CD14-positive monocyte (primary cell): ENCODE data around the gene TADA2A. TPM values are rescaled to one million over a fixed set of nuclear protein-coding genes. Genes with fewer than 3 reads are reported as not detected.

Experiments used
- DNase-seq, 3 donors: peaks; one replicate each; pipeline ENCODE4 v3.0.0-alpha.2; 2011 to 2022
- H2AFZ ChIP-seq: 2 replicates; pipeline ENCODE4 v1.6.0; 2012; ENCODE audit warnings: mild to moderate bottlenecking, low read depth, low read length, inconsistent platforms; ENCODE audit not compliant: insufficient read depth, poor library complexity, severe bottlenecking
- H3K27ac ChIP-seq, 2 donors: 1 replicate in 1 of 2; 2 replicates in 1 of 2; pipeline ENCODE4 v1.5.1; 2012 to 2013; ENCODE audit warnings: low read length in 2 of 2, control low read depth in 1 of 2, inconsistent platforms in 1 of 2, low read depth in 1 of 2, mild to moderate bottlenecking in 1 of 2
- H3K27me3 ChIP-seq, 2 donors: one replicate each; pipeline versions ENCODE4 v1.6.0 to v1.6.1; 2011 to 2013; ENCODE audit warnings: low read length in 2 of 2; ENCODE audit not compliant: control insufficient read depth in 2 of 2, insufficient read depth in 2 of 2
- H3K36me3 ChIP-seq, 2 donors: replicated peaks in 1 of 2; 1 replicate in 1 of 2; 2 replicates in 1 of 2; pipeline versions ENCODE4 v1.5.1 to v1.6.1; 2012 to 2013; ENCODE audit warnings: low read length in 2 of 2, control low read depth in 1 of 2, inconsistent platforms in 1 of 2, mild to moderate bottlenecking in 1 of 2; ENCODE audit not compliant: insufficient read depth in 2 of 2, control insufficient read depth in 1 of 2
- H3K4me1 ChIP-seq, 2 donors: 1 replicate in 1 of 2; 2 replicates in 1 of 2; pipeline versions ENCODE4 v1.5.1 to v1.6.1; 2012 to 2013; ENCODE audit warnings: low read length in 2 of 2, control low read depth in 1 of 2, inconsistent platforms in 1 of 2, mild to moderate bottlenecking in 1 of 2, moderate library complexity in 1 of 2; ENCODE audit not compliant: insufficient read depth in 2 of 2, control insufficient read depth in 1 of 2
- H3K4me2 ChIP-seq: replicated peaks from 2 replicates; pipeline ENCODE3; 2012; ENCODE audit warnings: low read length, moderate library complexity, mild to moderate bottlenecking; ENCODE audit not compliant: poor library complexity, severe bottlenecking; ENCODE audit errors: extremely low read depth
- H3K4me3 ChIP-seq, 3 experiments: fragments of 200-600 bp in 1 of 3; sonication (generic) in 1 of 3; replicated peaks in 1 of 3; 1 replicate in 2 of 3; 2 replicates in 1 of 3; pipeline ENCODE4 v1.5.1; 2011 to 2013; ENCODE audit warnings: low read length in 3 of 3, mild to moderate bottlenecking in 3 of 3, control low read depth in 2 of 3, low read depth in 2 of 3, inconsistent platforms in 1 of 3, moderate library complexity in 1 of 3
- H3K79me2 ChIP-seq: 2 replicates; pipeline ENCODE4 v1.6.0; 2012; ENCODE audit warnings: mild to moderate bottlenecking, control low read depth, inconsistent platforms, low read length, moderate library complexity; ENCODE audit not compliant: insufficient read depth
- H3K9ac ChIP-seq: 2 replicates; pipeline ENCODE4 v1.6.0; 2017; ENCODE audit warnings: low read length, mild to moderate bottlenecking; ENCODE audit not compliant: insufficient read depth, poor library complexity, severe bottlenecking
- H3K9me3 ChIP-seq, 2 donors: replicated peaks in 1 of 2; 1 replicate in 1 of 2; 2 replicates in 1 of 2; pipeline versions ENCODE4 v1.5.1 to v1.6.1; 2012 to 2013; ENCODE audit warnings: low read length in 2 of 2, control low read depth in 1 of 2; ENCODE audit not compliant: control insufficient read depth in 1 of 2, insufficient read depth in 1 of 2
- H4K20me1 ChIP-seq: 2 replicates; pipeline ENCODE4 v1.6.0; 2012; ENCODE audit warnings: mild to moderate bottlenecking, low read length, control low read depth, moderate library complexity; ENCODE audit not compliant: insufficient read depth
- H3K27ac Mint-ChIP-seq, 7 donors: one replicate each; pipeline ENCODE4 v1.8.0; 2020; ENCODE audit warnings: mild to moderate bottlenecking in 7 of 7, mixed read lengths in 7 of 7, moderate library complexity in 6 of 7, inconsistent platforms in 2 of 7
- H3K27me3 Mint-ChIP-seq, 3 donors: one replicate each; pipeline ENCODE4 v1.8.0; 2021 to 2022; ENCODE audit warnings: low read depth in 3 of 3, mild to moderate bottlenecking in 3 of 3, mixed read lengths in 3 of 3, moderate library complexity in 3 of 3, inconsistent platforms in 1 of 3
- H3K36me3 Mint-ChIP-seq, 2 donors: one replicate each; pipeline ENCODE4 v1.8.0; 2020; ENCODE audit warnings: mixed read lengths in 2 of 2, inconsistent platforms in 1 of 2, mild to moderate bottlenecking in 1 of 2
- H3K4me1 Mint-ChIP-seq: one replicate; pipeline ENCODE4 v1.8.0; 2020; ENCODE audit warnings: mild to moderate bottlenecking, mixed read lengths
- H3K4me3 Mint-ChIP-seq, 2 donors: one replicate each; pipeline ENCODE4 v1.8.0; 2020; ENCODE audit warnings: mild to moderate bottlenecking in 2 of 2, mixed read lengths in 2 of 2, moderate library complexity in 1 of 2
- H3K9me3 Mint-ChIP-seq, 7 donors: one replicate each; pipeline ENCODE4 v1.8.0; 2020 to 2022; ENCODE audit warnings: mixed read lengths in 7 of 7, mild to moderate bottlenecking in 6 of 7, moderate library complexity in 6 of 7, inconsistent platforms in 2 of 7
- WGBS: methylation state at CpG from one replicate; pipeline ENCODE4 v1.1.5; 2013; ENCODE audit warnings: missing lambda C conversion rate; ENCODE audit not compliant: insufficient coverage; 5-methylcytosine and 5-hydroxymethylcytosine counted together
- intact Hi-C, 2 donors: fragments of 100-400 bp; cut with micrococcal nuclease; formaldehyde crosslinking; loops; one replicate each; pipeline versions ENCODE4 v1.15.0 to v1.15.1; 2023
- polyA plus RNA-seq, 3 donors: library from polyadenylated mRNA; depleted of rRNA in 1 of 3; unstranded in 2 of 3; stranded (reverse) in 1 of 3; fragments of 300-500 nt in 2 of 3; fragments of >200 nt in 1 of 3; fragmentation: Illumina TruSeq in 2 of 3; gene quantifications; 1 replicate in 2 of 3; 2 replicates in 1 of 3; pipeline ENCODE4 v1.2.3, GENCODE V29; 2012 to 2021
- TF ChIP-seq, protein P1 (sequence below): fragments of 200-600 bp; IDR thresholded peaks from one replicate; pipeline ENCODE4 v1.8.0; 2022; ENCODE audit warnings: antibody characterized with exemption, mild to moderate bottlenecking

Gene TADA2A
- polyA plus RNA-seq, 3 donors, result 2.9 to 8.2 (median 4.3) TPM

- H3K4me1 Mint-ChIP-seq, result peaks cover 1% of the 10 kb centered on the region
- H3K36me3 Mint-ChIP-seq, result no peaks in the 10 kb centered on the region
- peaks cover 0 to 6% (median 2%) of the 10 kb centered on the region in 3 donors for H3K27me3 Mint-ChIP-seq
These were observed 21.2 kb upstream of the TADA2A start for GRCh38 chr17:37385474-37385990.

DNA sequence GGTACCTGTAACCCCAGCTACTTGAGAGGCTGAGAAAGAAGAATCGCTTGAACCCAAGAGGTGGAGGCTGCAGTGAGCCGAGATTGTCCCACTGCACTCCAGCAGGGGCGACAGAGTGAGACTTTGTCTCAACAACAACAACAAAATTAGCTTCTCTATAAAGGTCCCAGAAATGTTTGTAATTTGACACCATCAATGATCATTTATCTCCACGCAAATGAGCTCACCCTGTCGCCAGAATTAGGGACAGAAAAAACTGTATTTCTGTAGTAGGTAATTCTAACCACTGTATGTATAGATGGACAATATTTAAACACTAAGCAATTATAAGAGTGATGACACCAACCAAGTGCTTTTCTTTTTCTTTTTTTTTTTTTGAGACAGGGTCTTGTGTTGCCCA, 20.2 kb upstream of the TADA2A start:
- Histone ChIP-seq H3K4me3 (no peak overlapping the region), H4K20me1 (no peaks in the 10 kb centered on the region), H3K9me3 (no peaks in the 10 kb centered on the region), H3K36me3 (no peaks in the 10 kb centered on the region), H3K4me2 (no peak overlapping the region), H3K27me3 (no peaks in the 10 kb centered on the region), H3K79me2 (no peaks in the 10 kb centered on the region), H2AFZ (no peak overlapping the region), H3K9ac (no peak overlapping the region), H3K4me1 (no peaks in the 10 kb centered on the region), H3K27ac (no peak overlapping the region)
- peaks cover 0 to 2% (median 1%) of the 10 kb centered on the region in 3 donors for H3K27me3 Mint-ChIP-seq
- WGBS, result 100% methylated on average over 1 of the region's 5 CpGs
- no peaks in the 10 kb centered on the region for H3K9me3 Mint-ChIP-seq
- intact Hi-C loops, result no loop called here
- DNase-seq, result no peak
- H3K27ac Mint-ChIP-seq, result no peak overlapping the region
- no peak overlapping the region for H3K4me3 Mint-ChIP-seq
- no peaks in the 10 kb centered on the region for H3K36me3 Mint-ChIP-seq
- H3K4me1 Mint-ChIP-seq, result peaks cover 1% of the 10 kb centered on the region
- TF ChIP-seq, protein P1, sequence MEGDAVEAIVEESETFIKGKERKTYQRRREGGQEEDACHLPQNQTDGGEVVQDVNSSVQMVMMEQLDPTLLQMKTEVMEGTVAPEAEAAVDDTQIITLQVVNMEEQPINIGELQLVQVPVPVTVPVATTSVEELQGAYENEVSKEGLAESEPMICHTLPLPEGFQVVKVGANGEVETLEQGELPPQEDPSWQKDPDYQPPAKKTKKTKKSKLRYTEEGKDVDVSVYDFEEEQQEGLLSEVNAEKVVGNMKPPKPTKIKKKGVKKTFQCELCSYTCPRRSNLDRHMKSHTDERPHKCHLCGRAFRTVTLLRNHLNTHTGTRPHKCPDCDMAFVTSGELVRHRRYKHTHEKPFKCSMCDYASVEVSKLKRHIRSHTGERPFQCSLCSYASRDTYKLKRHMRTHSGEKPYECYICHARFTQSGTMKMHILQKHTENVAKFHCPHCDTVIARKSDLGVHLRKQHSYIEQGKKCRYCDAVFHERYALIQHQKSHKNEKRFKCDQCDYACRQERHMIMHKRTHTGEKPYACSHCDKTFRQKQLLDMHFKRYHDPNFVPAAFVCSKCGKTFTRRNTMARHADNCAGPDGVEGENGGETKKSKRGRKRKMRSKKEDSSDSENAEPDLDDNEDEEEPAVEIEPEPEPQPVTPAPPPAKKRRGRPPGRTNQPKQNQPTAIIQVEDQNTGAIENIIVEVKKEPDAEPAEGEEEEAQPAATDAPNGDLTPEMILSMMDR, result no peak

More at GRCh38 chr17:37385474-37385990, 21.2 kb upstream of the TADA2A start:
- no peaks in the 10 kb centered on the region for H3K9me3 ChIP-seq
- no peak overlapping the region for H3K9ac ChIP-seq
- H3K4me2 ChIP-seq, result no peak overlapping the region
- H4K20me1 ChIP-seq, result no peaks in the 10 kb centered on the region
- no peaks in the 10 kb centered on the region for H3K79me2 ChIP-seq
- Mint-ChIP-seq H3K4me3 (no peak overlapping the region), H3K9me3 (no peaks in the 10 kb centered on the region), H3K27ac (no peak overlapping the region)
- no peaks in the 10 kb centered on the region for H3K4me1 ChIP-seq
- no peak overlapping the region for H3K27ac ChIP-seq
- H3K36me3 ChIP-seq, result no peaks in the 10 kb centered on the region
- DNase-seq, result no peak
- intact Hi-C loops, result no loop called here
- no peak overlapping the region for H3K4me3 ChIP-seq
- no peaks in the 10 kb centered on the region for H3K27me3 ChIP-seq
- H2AFZ ChIP-seq, result no peak overlapping the region
- TF ChIP-seq, protein P1, result no peak
